A204.1 (cell line): ENCODE measurements around the gene RPL7A.
"Not testable (repeated sequence)": the region's sequence is repeated elsewhere in the genome, so short reads cannot be mapped to it uniquely, and the experiment has no call there.

Experiments
- FAIRE-seq: peaks from 2 replicates; lab custom pipeline; 2012; peaks lifted over from hg19 to GRCh38; lab: Jason Lieb, UNC

The RPL7A gene

GRCh38 chr9:133389562-133389961 is 41.5 kb downstream of the RPL7A start:
- FAIRE-seq = no peak

- no peak for FAIRE-seq
Observed at GRCh38 chr9:133390713-133391112, 42.7 kb downstream of the RPL7A start.

GRCh38 chr9:133391449-133391848 is 43.4 kb downstream of the RPL7A start:
- FAIRE-seq = not testable (repeated sequence)

- FAIRE-seq = not testable (repeated sequence)
Observed at GRCh38 chr9:133392308-133392707, 44.3 kb downstream of the RPL7A start.

GRCh38 chr9:133393399-133393798 is 45.4 kb downstream of the RPL7A start:
- no peak for FAIRE-seq

GRCh38 chr9:133394687-133395271 is 46.8 kb downstream of the RPL7A start:
- no peak for FAIRE-seq

GRCh38 chr9:133396952-133397351 is 48.9 kb downstream of the RPL7A start:
- no peak for FAIRE-seq

- FAIRE-seq = no peak
Observed at GRCh38 chr9:133397370-133397769, 49.4 kb downstream of the RPL7A start.

- FAIRE-seq = no peak
Observed at GRCh38 chr9:133397895-133398294, 49.9 kb downstream of the RPL7A start.

- FAIRE-seq = no peak
Observed at GRCh38 chr9:133400292-133400691, 52.3 kb downstream of the RPL7A start.
